Neural cell (in vitro differentiated cells): Measurements from ENCODE around the gene ATAD2B.

ENCODE experiments used
- CTCF ChIP-seq: fragments of 450-650 bp; IDR thresholded peaks from 2 replicates; pipeline ENCODE4 v1.5.1; 2014; ENCODE audit warnings: antibody characterized with exemption, mild to moderate bottlenecking, moderate library complexity; ENCODE audit not compliant: poor library complexity, severe bottlenecking
- EZH2 ChIP-seq: fragments of 200-600, 300-800 bp; shearing (Covaris generic), sonication (generic); IDR thresholded peaks from 2 replicates; pipeline ENCODE4 v1.6.1; 2014; ENCODE audit warnings: antibody characterized with exemption, low read length, borderline replicate concordance, mild to moderate bottlenecking; ENCODE audit not compliant: insufficient read depth, poor library complexity, severe bottlenecking
- MXI1 ChIP-seq: fragments of 450-650 bp; conservative IDR thresholded peaks from 2 replicates; pipeline ENCODE4 v1.6.1; 2014; ENCODE audit warnings: antibody characterized with exemption, mild to moderate bottlenecking; ENCODE audit not compliant: poor library complexity, severe bottlenecking
- POLR2AphosphoS5 ChIP-seq: IDR thresholded peaks from 2 replicates; pipeline ENCODE4 v1.6.1; 2012
- RAD21 ChIP-seq: fragments of 450-650 bp; conservative IDR thresholded peaks from 2 replicates; pipeline ENCODE4 v1.6.1; 2014; ENCODE audit warnings: antibody characterized with exemption, mild to moderate bottlenecking, moderate library complexity
- TAF1 ChIP-seq: IDR thresholded peaks from 2 replicates; pipeline ENCODE4 v1.6.1; 2012; ENCODE audit warnings: low read depth

- TF ChIP-seq CTCF = no peak
- no peak for TF ChIP-seq TAF1
- no peak for TF ChIP-seq RAD21
- no peak for TF ChIP-seq EZH2
- TF ChIP-seq MXI1 = no peak
- TF ChIP-seq POLR2AphosphoS5 = no peak
Measured at GRCh38 chr2:23757686-23758433, 169.1 kb downstream of the ATAD2B start.
